A549 (cell line): ENCODE measurements around the gene GRID1. TPM values are rescaled to one million over a fixed set of nuclear protein-coding genes. Genes with fewer than 3 reads are reported as not detected.

Source experiments
- ATAC-seq, 2 experiments: fragments of 200-7000 bp in 1 of 2; fragments of >200 bp in 1 of 2; cut with Nextera tagmentation in 1 of 2; cut with Tn5 transposase in 1 of 2; 3 replicates each; pipeline versions ENCODE4 v1.8.0 to v1.9.1; 2018 to 2020; ENCODE audit warnings: mild to moderate bottlenecking in 1 of 2, moderate library complexity in 1 of 2
- CTCF ChIA-PET: fragments of 300-600 bp; sonication (Branson Sonifier 250); formaldehyde crosslinking; extraction: SDS; loops from one replicate; lab custom pipeline; 2021; ENCODE audit warnings: antibody characterized with exemption, inconsistent platforms; lab: Yijun Ruan, JAX
- POLR2A ChIA-PET: fragments of 350-600 bp; formaldehyde crosslinking; extraction: SDS; loops from one replicate; lab custom pipeline; 2021; ENCODE audit warnings: antibody characterized with exemption, inconsistent platforms; lab: Yijun Ruan, JAX
- DNase-seq, 2 experiments: peaks; one replicate each; pipeline versions ENCODE4 v3.0.0 to v3.0.0-alpha.2; 2011 to 2016; ENCODE audit warnings: low read depth in 1 of 2, low spot score in 1 of 2
- FAIRE-seq: peaks from 2 replicates; lab custom pipeline; 2011; peaks lifted over from hg19 to GRCh38; lab: Jason Lieb, UNC
- H3K27ac ChIP-seq, 2 experiments: fragments of >200 bp; sonication (Bioruptor Twin); formaldehyde crosslinking; 3 replicates each; pipeline ENCODE4 v1.5.1; 2016 to 2017
- H3K4me1 ChIP-seq: fragments of >200 bp; sonication (Bioruptor Twin); formaldehyde crosslinking; 3 replicates; pipeline ENCODE4 v1.6.1; 2016
- H3K4me2 ChIP-seq: fragments of >200 bp; sonication (Bioruptor Twin); formaldehyde crosslinking; 3 replicates; pipeline ENCODE4 v1.6.1; 2016
- H3K4me3 ChIP-seq: fragments of >200 bp; sonication (Bioruptor Twin); formaldehyde crosslinking; 3 replicates; pipeline ENCODE4 v1.5.1; 2016
- H3K9me3 ChIP-seq: fragments of >200 bp; sonication (Bioruptor Twin); formaldehyde crosslinking; 3 replicates; pipeline ENCODE4 v1.6.1; 2016
- BCL3 ChIP-seq: fragments of >200 bp; sonication (Bioruptor Twin); formaldehyde crosslinking; IDR thresholded peaks from 3 replicates; pipeline ENCODE4 v1.6.1; 2016
- CBX2 ChIP-seq: fragments of 200-600 bp; sonication (generic); IDR thresholded peaks from 2 replicates; pipeline ENCODE4 v1.6.1; 2016; ENCODE audit warnings: low read depth, mild to moderate bottlenecking, borderline replicate concordance
- CEBPB ChIP-seq, 2 experiments: fragments of >200 bp in 1 of 2; sonication (Bioruptor Twin) in 1 of 2; formaldehyde crosslinking in 1 of 2; IDR thresholded peaks; 2 replicates each; pipeline ENCODE4 v1.6.1; 2012 to 2016
- CHD2 ChIP-seq: fragments of 150-350 bp; IDR thresholded peaks from 2 replicates; pipeline ENCODE4 v1.6.1; 2014; ENCODE audit warnings: low read length; ENCODE audit not compliant: partially characterized antibody
- E2F6 ChIP-seq: IDR thresholded peaks from 2 replicates; pipeline ENCODE4 v1.6.1; 2012; ENCODE audit warnings: low read depth, borderline replicate concordance
- EHMT2 ChIP-seq: fragments of 200-600 bp; sonication (generic); IDR thresholded peaks from 2 replicates; pipeline ENCODE4 v1.6.1; 2016; ENCODE audit warnings: antibody characterized with exemption, low read depth, mild to moderate bottlenecking, moderate library complexity
- FOSL2 ChIP-seq, 2 experiments: fragments of 450-650 bp in 1 of 2; fragments of >200 bp in 1 of 2; sonication (Bioruptor Twin) in 1 of 2; formaldehyde crosslinking; IDR thresholded peaks; 2 replicates each; pipeline versions ENCODE4 v1.5.0 to v1.6.1; 2016 to 2020; ENCODE audit warnings: mild to moderate bottlenecking in 1 of 2, moderate library complexity in 1 of 2
- FOXS1 ChIP-seq: fragments of 250-450 bp; sonication (Bioruptor Pico); IDR thresholded peaks from 2 replicates; pipeline ENCODE4 v1.5.0; 2020; ENCODE audit warnings: mild to moderate bottlenecking, moderate library complexity
- HOXB13 ChIP-seq: fragments of 250-450 bp; sonication (Bioruptor Pico); IDR thresholded peaks from 2 replicates; pipeline ENCODE4 v1.5.0; 2020; ENCODE audit warnings: low read depth, mild to moderate bottlenecking, moderate library complexity
- MAX ChIP-seq: IDR thresholded peaks from 2 replicates; pipeline ENCODE4 v1.6.1; 2012
- NPAS2 ChIP-seq: fragments of 250-450 bp; sonication (Bioruptor Pico); IDR thresholded peaks from 2 replicates; pipeline ENCODE4 v1.8.0; 2022; ENCODE audit warnings: mild to moderate bottlenecking, moderate library complexity, borderline replicate concordance
- RARB ChIP-seq: fragments of 250-450 bp; sonication (Bioruptor Pico); IDR thresholded peaks from 2 replicates; pipeline ENCODE4 v1.8.0; 2021; ENCODE audit warnings: mild to moderate bottlenecking, moderate library complexity
- REST ChIP-seq: fragments of 200-600 bp; sonication (generic); IDR thresholded peaks from 2 replicates; pipeline ENCODE4 v1.6.1; 2016; ENCODE audit warnings: antibody characterized with exemption, mild to moderate bottlenecking, moderate library complexity
- SREBF2 ChIP-seq: fragments of 450-650 bp; IDR thresholded peaks from 2 replicates; pipeline ENCODE4 v1.6.1; 2014; ENCODE audit warnings: mild to moderate bottlenecking, moderate library complexity
- TFCP2L1 ChIP-seq: fragments of 250-450 bp; sonication (Bioruptor Pico); IDR thresholded peaks from 2 replicates; pipeline ENCODE4 v1.5.0; 2021; ENCODE audit warnings: mild to moderate bottlenecking
- TP53 ChIP-seq: fragments of 250-450 bp; sonication (Bioruptor Pico); IDR thresholded peaks from 2 replicates; pipeline ENCODE4 v1.5.0; 2021; ENCODE audit warnings: mild to moderate bottlenecking, moderate library complexity
- ZC3H11A ChIP-seq: fragments of 450-650 bp; IDR thresholded peaks from 2 replicates; pipeline ENCODE4 v1.6.1; 2014; ENCODE audit warnings: antibody characterized with exemption, mild to moderate bottlenecking
- ZFP36 ChIP-seq: fragments of 450-650 bp; IDR thresholded peaks from 2 replicates; pipeline ENCODE4 v1.6.1; 2014; ENCODE audit warnings: borderline replicate concordance; ENCODE audit not compliant: partially characterized antibody
- ZNF302 ChIP-seq: fragments of 250-450 bp; sonication (Bioruptor Pico); IDR thresholded peaks from 2 replicates; pipeline ENCODE4 v1.9.0; 2021; ENCODE audit warnings: inconsistent platforms, mild to moderate bottlenecking, moderate library complexity
- ZSCAN20 ChIP-seq: fragments of 250-450 bp; sonication (Bioruptor Pico); IDR thresholded peaks from 2 replicates; pipeline ENCODE4 v1.8.0; 2022; ENCODE audit warnings: mild to moderate bottlenecking, moderate library complexity
- WGBS: methylation state at CpG from one replicate; pipeline ENCODE4 v1.1.6; 2017; ENCODE audit errors: missing lambda C conversion rate; 5-methylcytosine and 5-hydroxymethylcytosine counted together
- polyA plus RNA-seq, 4 experiments: library from polyadenylated mRNA; depleted of rRNA in 3 of 4; stranded (reverse); fragments of >200 nt; fragmentation: RNase III in 1 of 4; extraction: RNeasy Plus Mini Kit Qiagen cat#74134 plus additional on column Dnase treatment in 1 of 4; gene quantifications; 2 replicates in 3 of 4; 3 replicates in 1 of 4; pipeline ENCODE4 v1.2.3, GENCODE V29; 2011 to 2017

Gene GRID1
- polyA plus RNA-seq, 2 of the 4 experiments (the other 2 are of a cell fraction) = 0.14 to 0.30 TPM

- H3K4me1 ChIP-seq = no peaks in the 10 kb centered on the region
- ChIA-PET CTCF (interaction anchor here (0.8 kb wide), 1 partner anchor 299 kb away, joined by 3 read pairs; no protein-coding TSS in a partner anchor), POLR2A (no interaction called here)
- DNase-seq (no peak), FAIRE-seq (no peak), ATAC-seq (no peak)
- no peak overlapping the region for H3K4me3 ChIP-seq
- H3K27ac ChIP-seq = no peak overlapping the region
- H3K9me3 ChIP-seq = no peaks in the 10 kb centered on the region
- 19% methylated on average over 16 of the region's 16 CpGs for WGBS
- H3K4me2 ChIP-seq = no peak overlapping the region
- TF ChIP-seq CHD2 (no peak), BCL3 (no peak), NPAS2 (no peak), CEBPB (IDR thresholded peaks at IDR 0.05) (no peak), EHMT2 (no peak), ZSCAN20 (no peak), SREBF2 (no peak), REST (no peak), ZNF302 (CRISPR knock-in tag) (no peak), E2F6 (no peak), FOXS1 (CRISPR knock-in tag) (no peak), TFCP2L1 (CRISPR knock-in tag) (no peak), HOXB13 (CRISPR knock-in tag) (no peak), ZC3H11A (no peak), FOSL2 (IDR thresholded peaks at IDR 0.05) (no peak), FOSL2 (CRISPR knock-in tag; IDR thresholded peaks at IDR 0.05) (no peak), CBX2 (no peak)
- TF ChIP-seq, all 56 proteins: peak for 0
Observed at GRCh38 chr10:86294346-86295265, 72.0 kb downstream of the GRID1 start.

- ChIA-PET POLR2A (no interaction called here), CTCF (no interaction called here)
- FAIRE-seq = no peak
- no peaks in the 10 kb centered on the region for H3K4me1 ChIP-seq
- WGBS = 42% methylated on average over 2 of the region's 2 CpGs
- no peak for ATAC-seq
- no peak for DNase-seq
- H3K9me3 ChIP-seq = no peaks in the 10 kb centered on the region
- H3K27ac ChIP-seq = no peak overlapping the region
- TF ChIP-seq TP53 (CRISPR knock-in tag) (no peak), RARB (no peak), ZFP36 (no peak), TFCP2L1 (CRISPR knock-in tag) (no peak), MAX (no peak), REST (no peak), ZC3H11A (no peak)
- H3K4me3 ChIP-seq = no peak overlapping the region
- no peak overlapping the region for H3K4me2 ChIP-seq
Observed at GRCh38 chr10:86293396-86293791, 73.2 kb downstream of the GRID1 start.
